ENCODE results near the gene EPHB1. TPM values are rescaled to one million over a fixed set of nuclear protein-coding genes. Genes with fewer than 3 reads are reported as not detected.
"Not testable (repeated sequence)": the region's sequence is repeated elsewhere in the genome, so short reads cannot be mapped to it uniquely, and the experiment has no call there.

The EPHB1 gene
- total RNA-seq, 1 donor from 2014 or later, result 13.7 TPM

GRCh38 chr3:135056084-135056730, 261.1 kb downstream of the EPHB1 start:
- no peak overlapping the region for H3K4me3 Mint-ChIP-seq
- H3K4me1 Mint-ChIP-seq, result no peaks in the 10 kb centered on the region
- no peaks in the 10 kb centered on the region for H3K36me3 Mint-ChIP-seq (ENCODE audit: low read depth)
- no peaks in the 10 kb centered on the region for H3K9me3 Mint-ChIP-seq
- no peak for TF ChIP-seq CTCF (conservative IDR thresholded peaks at IDR 0.05)
- H3K27me3 Mint-ChIP-seq (ENCODE audit: low read depth), result no peaks in the 10 kb centered on the region
- DNase-seq (ENCODE audit: low read depth, low spot score), result no peak
- H3K27ac Mint-ChIP-seq (ENCODE audit: unreplicated experiment), result no peak overlapping the region

GRCh38 chr3:135056733-135057310, 261.8 kb downstream of the EPHB1 start:
- DNase-seq (ENCODE audit: low read depth, low spot score), result no peak
- TF ChIP-seq CTCF (conservative IDR thresholded peaks at IDR 0.05), result no peak
- no peaks in the 10 kb centered on the region for H3K27me3 Mint-ChIP-seq (ENCODE audit: low read depth)
- H3K36me3 Mint-ChIP-seq (ENCODE audit: low read depth), result no peaks in the 10 kb centered on the region
- H3K27ac Mint-ChIP-seq (ENCODE audit: unreplicated experiment), result no peak overlapping the region
- no peaks in the 10 kb centered on the region for H3K4me1 Mint-ChIP-seq
- no peak overlapping the region for H3K4me3 Mint-ChIP-seq
- no peaks in the 10 kb centered on the region for H3K9me3 Mint-ChIP-seq

- Mint-ChIP-seq H3K27me3 (ENCODE audit: low read depth) (no peaks in the 10 kb centered on the region), H3K4me1 (no peaks in the 10 kb centered on the region), H3K36me3 (ENCODE audit: low read depth) (peaks cover 6% of the 10 kb centered on the region), H3K9me3 (peaks cover 10% of the 10 kb centered on the region), H3K4me3 (no peak overlapping the region), H3K27ac (ENCODE audit: unreplicated experiment) (no peak overlapping the region)
- no peak for DNase-seq (ENCODE audit: low read depth, low spot score)
- no peak for TF ChIP-seq CTCF (conservative IDR thresholded peaks at IDR 0.05)
These were observed 262.9 kb downstream of the EPHB1 start for GRCh38 chr3:135057996-135058395.

- DNase-seq (ENCODE audit: low read depth, low spot score), result no peak
These were observed 264.5 kb downstream of the EPHB1 start for GRCh38 chr3:135059580-135059979.

GRCh38 chr3:135066844-135067727, 272.0 kb downstream of the EPHB1 start:
- Mint-ChIP-seq H3K27ac (ENCODE audit: unreplicated experiment) (peak overlapping the region; percentile 85), H3K36me3 (ENCODE audit: low read depth) (peaks cover 18% of the 10 kb centered on the region), H3K9me3 (peaks cover 31% of the 10 kb centered on the region), H3K4me1 (peaks cover 10% of the 10 kb centered on the region)
- not testable (repeated sequence) for DNase-seq (ENCODE audit: low read depth, low spot score); H3K27me3 Mint-ChIP-seq (ENCODE audit: low read depth); H3K4me3 Mint-ChIP-seq

More at GRCh38 chr3:135059580-135059979, 264.5 kb downstream of the EPHB1 start:
- Mint-ChIP-seq H3K36me3 (ENCODE audit: low read depth) (peaks cover 7% of the 10 kb centered on the region), H3K27me3 (ENCODE audit: low read depth) (no peaks in the 10 kb centered on the region), H3K27ac (ENCODE audit: unreplicated experiment) (no peak overlapping the region), H3K9me3 (peaks cover 17% of the 10 kb centered on the region), H3K4me3 (no peak overlapping the region), H3K4me1 (no peaks in the 10 kb centered on the region)
- TF ChIP-seq CTCF (conservative IDR thresholded peaks at IDR 0.05), result no peak

All from neural crest cell (in vitro differentiated cells).